ENCODE measurements around the gene TMEM8B.

GRCh38 chr9:35854091-35854762 is 25.2 kb downstream of the TMEM8B start:
- no peak for TF ChIP-seq CTCF (IDR thresholded peaks at IDR 0.05; ENCODE audit: low read depth, low read length, poor library complexity, severe bottlenecking)
- no peak for TF ChIP-seq EZH2phosphoT487 (IDR thresholded peaks at IDR 0.05; ENCODE audit: borderline replicate concordance, low read length)

All from DOHH2 (cell line).